H1 (cell line): Measurements from ENCODE around the gene CNTROB. TPM values are rescaled to one million over a fixed set of nuclear protein-coding genes. Genes with fewer than 3 reads are reported as not detected.
A peak's percentile ranks its signal among the peaks of the same experiment; 100 is the strongest.

Source experiments
- CBX8 ChIP-seq: fragments of 300-800, 300-1000 bp; sonication (generic); IDR thresholded peaks from 2 replicates; pipeline ENCODE4 v1.7.1; 2016; ENCODE audit warnings: low read depth, low read length, borderline replicate concordance
- CHD7 ChIP-seq: fragments of 300-600 bp; sonication (generic); IDR thresholded peaks from 2 replicates; pipeline ENCODE4 v1.7.1; 2012; ENCODE audit warnings: low read length, moderate library complexity, mild to moderate bottlenecking, inconsistent platforms; ENCODE audit not compliant: insufficient replicate concordance
- E2F6 ChIP-seq: IDR thresholded peaks from 2 replicates; pipeline ENCODE4 v1.6.1; 2012; ENCODE audit warnings: inconsistent platforms
- GTF2F1 ChIP-seq: IDR thresholded peaks from 2 replicates; pipeline ENCODE4 v1.6.1; 2012; ENCODE audit warnings: low read depth, low read length, improper control_type of control experiment, borderline replicate concordance
- SP4 ChIP-seq: IDR thresholded peaks from 2 replicates; pipeline ENCODE4 v1.6.1; 2012; ENCODE audit warnings: low read length, inconsistent platforms
- SRF ChIP-seq: IDR thresholded peaks from 2 replicates; pipeline ENCODE4 v1.6.1; 2011; ENCODE audit warnings: mild to moderate bottlenecking, low read depth, low read length, moderate library complexity
- TEAD4 ChIP-seq: IDR thresholded peaks from 2 replicates; pipeline ENCODE4 v1.6.1; 2012; ENCODE audit warnings: low read depth, low read length, inconsistent platforms, mixed read lengths
- USF2 ChIP-seq: IDR thresholded peaks from 2 replicates; pipeline ENCODE4 v1.6.1; 2011; ENCODE audit warnings: low read length, improper control_type of control experiment
- YY1 ChIP-seq: IDR thresholded peaks from 2 replicates; pipeline ENCODE4 v1.6.1; 2011; ENCODE audit warnings: low read depth, mild to moderate bottlenecking, low read length
- polyA plus RNA-seq, 7 experiments: library from polyadenylated mRNA; depleted of rRNA in 3 of 7; stranded (reverse) in 5 of 7; unstranded in 2 of 7; fragments of >200 nt in 5 of 7; fragments of 200-250 nt in 2 of 7; gene quantifications; 1 replicate in 5 of 7; 2 replicates in 1 of 7; 4 replicates in 1 of 7; pipeline versions ENCODE4 v1.2.1 to v1.2.3, GENCODE V29; 2011 to 2013; ENCODE audit warnings: missing spikeins in 2 of 7, mixed read lengths in 2 of 7
- total RNA-seq: library from RNA; stranded (reverse); fragmentation: NEBNext Ultra II Directional; extraction: Animal tissue kit (Norgen Biotek cat#: 25700); gene quantifications from 2 replicates; pipeline ENCODE4 v1.2.1, GENCODE V29; 2021

CNTROB gene
- total and polyA plus RNA-seq, 2 of the 8 experiments (the other 6 are each of a cell fraction or from before 2014, with no cell fraction given) = 20.5 to 31.9 TPM

GRCh38 chr17:7915611-7916384, 16.2 kb upstream of the CNTROB start, which contains the start of gene RNF227 (continued):
- TF ChIP-seq CHD7 (no peak), E2F6 (peak; percentile 98), CBX8 (no peak), SP4 (no peak), GTF2F1 (no peak), TEAD4 (no peak), SRF (no peak), USF2 (peak; percentile 85), YY1 (no peak)
